Heart left ventricle (tissue), 13 donors: ENCODE measurements around the gene DCTPP1.

ENCODE experiments used
- POLR2A ChIP-seq, 2 donors: fragments of 450-650 bp; IDR thresholded peaks; one replicate each; pipeline ENCODE4 v1.6.1; 2017; ENCODE audit warnings: antibody characterized with exemption in 2 of 2, mild to moderate bottlenecking in 2 of 2, moderate library complexity in 2 of 2
- TF ChIP-seq, protein P1 (sequence below), 12 donors: fragments of 200-600 bp; sonication (generic) in 4 of 12; IDR thresholded peaks; one replicate each; pipeline versions ENCODE4 v1.5.0 to v1.8.0; 2018 to 2022; ENCODE audit warnings: antibody characterized with exemption in 12 of 12, mild to moderate bottlenecking in 5 of 12
- donor health status: ischemic (EF 13 %, LVEDD 7.1; RV severe dilation, severe dysfunction).
- donor health status: DM: no; HTN: yes; CAD: no.
- donor health status: DM: no; HTN: no; CAD: no.
- donor health status: ischemic (EF 25% LVEDD 6.9; RV normal size, moderate dysfunction).
- donor health status: ischemic (EF 25% LVEDD 5.7; RV mildly dilated, moderate dysfunction).
- donor health status: ischemic (EF 35%, LVEDD 5.7; RV mildly dilated, moderate dysfunction).
- donor health status: nonischemic (EF 11% LVEDD 7.7; RV severe dilation, severe dysfunction).
- donor health status: DM: yes; HTN: yes; CAD: no.
- donor health status: PGD.
- donor health status: ischemic (EF 29% LVEDD 5.4; RV normal size, mild dysfunction).
- donor health status: nonischemic (EF 23%, LVEDD 6.1; RV moderate dilation, normal function).

DNA sequence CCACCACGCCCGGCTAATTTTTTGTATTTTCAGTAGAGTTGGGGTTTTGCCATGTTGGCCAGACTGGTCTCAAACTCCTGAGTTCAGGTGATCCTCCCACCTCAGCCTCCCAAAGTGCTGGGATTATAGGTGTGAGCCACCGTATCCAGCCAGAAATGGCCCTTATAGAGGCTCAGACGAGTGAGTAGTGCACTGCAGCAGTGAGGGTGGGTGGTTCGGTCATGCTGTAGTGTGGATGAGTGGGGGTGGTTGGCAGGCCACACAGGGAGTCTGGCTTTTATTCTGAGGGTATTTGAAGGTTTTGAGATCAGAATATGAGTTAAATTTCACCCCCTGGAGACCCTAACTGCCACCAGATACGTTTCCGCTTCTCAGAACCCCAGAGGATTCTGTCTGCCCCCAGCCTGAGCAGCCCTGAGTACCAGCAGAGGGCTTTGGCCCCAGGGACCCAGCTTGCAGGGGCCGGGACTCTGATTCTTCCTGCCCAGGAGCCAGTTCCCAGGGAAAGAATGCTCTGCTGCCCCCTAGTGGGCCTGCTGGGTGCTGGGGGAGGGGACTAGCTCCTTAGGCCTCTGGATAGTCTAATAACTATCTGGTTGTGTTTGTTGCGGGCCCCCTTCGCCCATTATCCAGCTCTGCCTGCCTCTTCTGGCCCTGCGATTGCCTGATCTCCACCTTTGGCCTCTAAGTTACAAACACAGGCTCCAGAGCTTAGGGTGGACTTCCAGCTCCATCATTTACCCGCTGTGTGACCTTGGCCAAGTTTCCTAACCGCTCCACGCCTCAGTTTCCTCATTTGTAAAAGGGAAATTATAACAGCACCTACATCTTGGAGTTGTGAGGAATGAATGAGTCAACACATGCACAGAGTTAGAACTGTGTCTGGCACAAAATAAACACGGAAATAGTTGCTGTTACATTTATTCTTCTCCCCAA lies 20.4 kb downstream of the DCTPP1 start:
- TF ChIP-seq, protein P1, sequence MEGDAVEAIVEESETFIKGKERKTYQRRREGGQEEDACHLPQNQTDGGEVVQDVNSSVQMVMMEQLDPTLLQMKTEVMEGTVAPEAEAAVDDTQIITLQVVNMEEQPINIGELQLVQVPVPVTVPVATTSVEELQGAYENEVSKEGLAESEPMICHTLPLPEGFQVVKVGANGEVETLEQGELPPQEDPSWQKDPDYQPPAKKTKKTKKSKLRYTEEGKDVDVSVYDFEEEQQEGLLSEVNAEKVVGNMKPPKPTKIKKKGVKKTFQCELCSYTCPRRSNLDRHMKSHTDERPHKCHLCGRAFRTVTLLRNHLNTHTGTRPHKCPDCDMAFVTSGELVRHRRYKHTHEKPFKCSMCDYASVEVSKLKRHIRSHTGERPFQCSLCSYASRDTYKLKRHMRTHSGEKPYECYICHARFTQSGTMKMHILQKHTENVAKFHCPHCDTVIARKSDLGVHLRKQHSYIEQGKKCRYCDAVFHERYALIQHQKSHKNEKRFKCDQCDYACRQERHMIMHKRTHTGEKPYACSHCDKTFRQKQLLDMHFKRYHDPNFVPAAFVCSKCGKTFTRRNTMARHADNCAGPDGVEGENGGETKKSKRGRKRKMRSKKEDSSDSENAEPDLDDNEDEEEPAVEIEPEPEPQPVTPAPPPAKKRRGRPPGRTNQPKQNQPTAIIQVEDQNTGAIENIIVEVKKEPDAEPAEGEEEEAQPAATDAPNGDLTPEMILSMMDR (IDR thresholded peaks at IDR 0.05) = peak; percentile 92 to 98 (median 96)
- TF ChIP-seq POLR2A (IDR thresholded peaks at IDR 0.05) = no peak
